Stomach (tissue), 4 donors: ENCODE data around the gene KPNB1.

Experiments used
- CTCF ChIP-seq, 7 experiments: fragments of 450-650 bp in 4 of 7; fragments of 200-600 bp in 3 of 7; sonication (generic) in 3 of 7; IDR thresholded peaks; one replicate each; pipeline ENCODE4 v1.5.1; 2016 to 2019; ENCODE audit warnings: antibody characterized with exemption in 7 of 7, control low read depth in 2 of 7, mild to moderate bottlenecking in 1 of 7
- POLR2A ChIP-seq, 4 donors: fragments of 450-650 bp; IDR thresholded peaks; one replicate each; pipeline ENCODE4 v1.6.1; 2016; ENCODE audit warnings: antibody characterized with exemption in 4 of 4, control low read depth in 2 of 4, mild to moderate bottlenecking in 1 of 4, moderate library complexity in 1 of 4

GRCh38 chr17:47685556-47686275 is 36.0 kb downstream of the KPNB1 start:
- TF ChIP-seq CTCF (IDR thresholded peaks at IDR 0.05) (no peak), POLR2A (IDR thresholded peaks at IDR 0.05) (no peak)
